NAMALWA (cell line): ENCODE measurements around the gene ZNF710.
"Not testable (repeated sequence)": the region's sequence is repeated elsewhere in the genome, so short reads cannot be mapped to it uniquely, and the experiment has no call there.

Experiments used
- DNase-seq: peaks from one replicate; pipeline ENCODE4 v3.0.0-alpha.2; 2015; ENCODE audit warnings: low spot score

The ZNF710 gene

DNA sequence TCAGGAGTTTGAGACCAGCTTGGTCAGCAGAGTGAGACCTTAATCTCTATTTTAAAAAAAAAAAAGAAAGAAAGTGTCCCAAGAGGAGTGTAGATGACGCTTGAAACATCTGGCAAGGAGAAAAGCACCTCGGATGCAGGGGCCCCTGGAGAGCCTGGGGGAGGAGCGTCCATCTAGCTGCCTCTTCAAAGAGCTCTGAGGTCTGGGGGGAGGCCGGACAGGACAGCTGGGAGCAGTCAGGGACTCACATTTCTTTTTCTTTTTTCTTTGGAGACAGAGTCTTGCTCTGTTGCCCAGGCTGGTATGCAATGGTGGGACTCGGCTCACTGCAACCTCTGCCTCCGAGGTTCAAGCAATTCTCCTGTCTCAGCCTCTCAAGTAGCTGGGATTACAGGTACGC, 104.4 kb downstream of the ZNF710 start:
- DNase-seq: no peak

DNA sequence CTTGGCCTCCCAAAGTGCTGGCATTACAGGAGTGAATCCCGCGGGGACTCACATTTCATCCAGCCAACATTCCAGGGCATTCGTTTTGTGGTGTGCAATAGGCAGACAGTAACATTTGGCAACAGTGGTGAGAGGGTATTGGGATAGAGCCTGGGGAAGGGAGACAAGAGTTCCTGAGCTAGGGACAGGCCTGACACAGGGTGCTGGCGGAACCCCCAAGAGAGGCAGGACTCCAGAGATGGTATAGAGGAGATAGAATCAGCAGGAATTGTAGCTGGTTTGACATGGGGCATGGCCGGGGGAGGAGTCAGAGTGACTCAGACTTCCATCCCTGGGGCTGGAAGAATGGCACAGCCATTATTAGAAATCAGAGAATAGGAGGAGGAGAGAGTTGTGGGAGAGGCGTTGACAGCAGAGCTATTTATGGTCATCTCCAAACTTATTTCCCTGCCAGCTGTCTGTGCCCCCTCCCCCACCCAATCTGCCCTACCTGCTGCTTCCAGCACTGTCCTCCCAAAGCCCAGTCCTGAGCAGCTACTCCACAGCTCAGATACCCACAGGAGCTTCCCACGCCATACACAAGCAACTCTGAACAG, 105.5 kb downstream of the ZNF710 start:
- DNase-seq: no peak

DNA sequence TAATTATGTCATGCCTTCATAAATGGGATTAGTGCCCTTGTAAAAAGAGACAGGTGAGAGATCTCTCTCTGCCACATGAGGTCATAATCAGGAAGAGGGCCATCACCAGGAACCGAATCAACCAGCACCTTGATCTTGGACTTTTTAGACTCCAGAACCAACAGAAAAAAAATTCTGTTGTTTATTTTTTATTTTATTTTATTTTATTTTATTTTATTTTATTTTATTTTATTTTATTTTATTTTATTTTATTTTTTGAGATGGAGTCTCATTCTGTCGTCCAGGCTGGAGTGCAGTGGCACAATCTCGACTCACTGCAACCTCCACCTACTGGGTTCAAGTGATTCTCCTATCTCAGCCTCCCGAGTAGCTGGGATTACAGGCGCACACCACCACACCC, 106.9 kb downstream of the ZNF710 start:
- DNase-seq: not testable (repeated sequence)

- DNase-seq: not testable (repeated sequence)
Measured at GRCh38 chr15:90109163-90109751, 108.1 kb downstream of the ZNF710 start.

- no peak for DNase-seq
Measured at GRCh38 chr15:90113166-90113565, 112.0 kb downstream of the ZNF710 start.

- no peak for DNase-seq
Measured at GRCh38 chr15:90114451-90114901, 113.4 kb downstream of the ZNF710 start.

- DNase-seq: no peak
Measured at GRCh38 chr15:90115783-90116182, 114.7 kb downstream of the ZNF710 start.

- DNase-seq: no peak
Measured at GRCh38 chr15:90119367-90119766, 118.2 kb downstream of the ZNF710 start.

- DNase-seq: no peak
Measured at GRCh38 chr15:90121086-90121485, 120.0 kb downstream of the ZNF710 start.

- DNase-seq: no peak
Measured at GRCh38 chr15:90124507-90124906, 123.4 kb downstream of the ZNF710 start.

DNA sequence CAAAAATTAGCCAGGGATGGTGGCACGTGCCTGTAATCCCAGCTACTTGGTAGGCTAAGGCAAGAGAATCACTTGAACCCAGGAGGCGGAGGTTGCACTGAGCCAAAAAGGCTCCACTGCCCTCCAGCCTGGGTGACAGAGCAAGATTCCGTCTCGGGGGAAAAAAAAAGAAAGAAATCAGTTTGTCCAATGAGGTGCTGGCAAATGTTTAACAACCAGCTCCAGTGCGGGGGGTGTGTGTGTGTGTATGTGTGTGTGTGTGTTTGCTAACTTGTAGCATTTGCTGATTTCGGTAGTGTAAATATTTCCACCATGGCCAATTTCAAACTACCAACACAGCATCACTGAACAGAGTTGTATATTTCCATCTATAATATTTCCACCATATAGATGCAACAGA, 124.9 kb downstream of the ZNF710 start:
- no peak for DNase-seq

DNA sequence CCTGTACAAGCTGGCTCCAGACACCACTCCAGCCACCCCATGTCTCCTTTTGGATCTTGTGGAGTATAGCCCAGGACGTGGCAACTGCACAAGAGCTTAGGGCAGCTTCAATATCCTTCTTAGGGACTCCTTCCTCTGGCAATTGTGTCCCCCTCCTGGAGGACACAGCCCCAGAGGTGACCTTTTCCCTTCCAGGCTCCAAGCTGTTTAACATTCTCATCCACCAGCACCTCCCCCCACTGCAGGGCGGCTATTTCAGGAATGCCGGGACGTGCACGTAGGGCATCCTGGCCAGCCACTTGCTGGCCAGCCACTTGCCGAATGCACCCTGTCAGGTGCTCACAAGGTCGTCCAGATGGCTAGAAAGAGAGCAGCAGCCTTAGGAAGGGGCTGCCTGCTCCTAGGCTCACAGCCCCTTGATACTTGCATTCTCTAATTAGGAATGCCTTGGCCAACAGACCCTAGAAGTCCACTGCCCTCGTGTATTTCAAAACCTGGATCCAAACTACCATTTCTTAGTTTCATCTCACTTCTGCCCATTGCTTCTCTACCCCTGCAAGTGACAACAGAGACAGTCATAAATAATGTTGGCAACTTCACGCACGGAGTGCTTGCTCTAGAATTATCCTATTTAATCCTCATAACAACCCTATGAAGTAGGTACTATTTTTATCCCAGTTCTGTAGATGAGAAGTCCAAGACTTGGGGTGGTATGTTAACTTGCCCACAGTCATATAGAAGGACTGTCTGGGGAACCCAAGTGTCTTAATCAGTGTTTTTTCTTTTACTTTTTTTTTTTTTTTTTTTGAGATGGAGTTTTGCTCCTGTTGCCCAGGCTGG, 125.7 kb downstream of the ZNF710 start:
- DNase-seq: no peak

GRCh38 chr15:90130291-90130690, 129.2 kb downstream of the ZNF710 start:
- DNase-seq: no peak
